ENCODE results near the gene KRTAP10-10. TPM values are rescaled to one million over a fixed set of nuclear protein-coding genes. Genes with fewer than 3 reads are reported as not detected.
A peak's percentile ranks its signal among the peaks of the same experiment; 100 is the strongest.

KRTAP10-10 gene
- total RNA-seq, 1 experiment from 2014 or later = not detected

DNA sequence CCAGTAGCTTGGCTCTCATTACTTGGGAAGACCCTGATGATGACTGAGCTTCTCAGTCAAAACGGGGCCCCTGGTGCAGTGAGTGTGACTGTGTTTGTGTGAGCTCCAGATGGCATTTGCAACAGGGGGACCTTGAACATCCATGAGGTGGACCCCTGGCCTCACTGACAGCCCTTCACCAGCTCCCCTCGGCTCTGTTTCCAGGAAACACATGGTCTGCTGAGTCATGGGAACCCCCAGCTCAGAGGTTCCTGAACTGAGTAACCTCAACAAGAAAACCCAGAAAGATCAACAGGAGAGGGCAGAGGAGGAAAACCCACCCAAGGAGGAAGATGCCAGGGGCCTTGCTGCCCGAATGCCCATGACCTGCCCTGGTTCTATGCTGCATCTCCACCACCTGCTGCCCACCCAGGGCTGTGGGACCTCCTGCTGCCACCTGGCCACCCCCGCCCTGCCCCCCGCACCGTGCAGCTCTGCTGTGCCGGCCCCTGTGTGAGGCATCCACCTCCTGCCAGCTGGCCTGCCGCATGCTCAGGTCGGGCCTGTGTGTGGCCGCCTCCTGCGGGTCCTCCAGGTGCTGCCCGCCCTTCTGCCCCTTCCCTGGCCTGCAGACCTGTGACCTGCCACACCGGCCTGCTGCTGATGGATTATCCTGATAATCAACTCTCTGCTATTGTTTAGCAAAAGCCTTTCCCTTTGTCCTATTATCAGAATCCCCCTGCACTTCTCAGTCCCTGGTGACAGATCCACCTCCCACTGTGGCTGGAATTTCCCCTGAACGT lies 49.0 kb downstream of the KRTAP10-10 start:
- peak; percentile 79 for DNase-seq
- H3K4me3 ChIP-seq (ENCODE audit: insufficient read depth, low read depth, low read length) = no peak overlapping the region
- no peaks in the 10 kb centered on the region for H3K36me3 ChIP-seq (replicated peaks; ENCODE audit: control insufficient read depth, insufficient read depth, low read length)
- no peaks in the 10 kb centered on the region for H3K27me3 ChIP-seq (ENCODE audit: control insufficient read depth, insufficient read depth, low read length)

- Histone ChIP-seq H3K36me3 (replicated peaks; ENCODE audit: control insufficient read depth, insufficient read depth, low read length) (no peaks in the 10 kb centered on the region), H3K4me3 (ENCODE audit: insufficient read depth, low read depth, low read length) (no peak overlapping the region), H3K27me3 (ENCODE audit: control insufficient read depth, insufficient read depth, low read length) (no peaks in the 10 kb centered on the region)
- peak; percentile 58 for DNase-seq
Observed at GRCh38 chr21:44686843-44687561, 49.8 kb downstream of the KRTAP10-10 start.

GRCh38 chr21:44687671-44688070 lies 50.5 kb downstream of the KRTAP10-10 start:
- Histone ChIP-seq H3K4me3 (ENCODE audit: insufficient read depth, low read depth, low read length) (no peak overlapping the region), H3K27me3 (ENCODE audit: control insufficient read depth, insufficient read depth, low read length) (no peaks in the 10 kb centered on the region), H3K36me3 (replicated peaks; ENCODE audit: control insufficient read depth, insufficient read depth, low read length) (no peaks in the 10 kb centered on the region)
- no peak for DNase-seq

Other genes starting within 250 kb of the KRTAP10-10 start
- 3.8 and 4.6 TPM in 2 replicates for gene LRRC3, start 181.8 kb upstream of the KRTAP10-10 start, total RNA-seq (2014; rRNA removed; shearing (Covaris generic))
- not detected in 2 replicates for gene KRTAP10-1, start 97.2 kb upstream of the KRTAP10-10 start, total RNA-seq (2014; rRNA removed; shearing (Covaris generic))
- not detected in 2 replicates for gene KRTAP10-2, start 85.9 kb upstream of the KRTAP10-10 start, total RNA-seq (2014; rRNA removed; shearing (Covaris generic))
- not detected in 2 replicates for gene KRTAP10-3, start 78.6 kb upstream of the KRTAP10-10 start, total RNA-seq (2014; rRNA removed; shearing (Covaris generic))
- gene KRTAP10-4, start 63.6 kb upstream of the KRTAP10-10 start, total RNA-seq (2014; rRNA removed; shearing (Covaris generic)) = not detected in 2 replicates
- not detected in 2 replicates for gene KRTAP10-5, start 56.8 kb upstream of the KRTAP10-10 start, total RNA-seq (2014; rRNA removed; shearing (Covaris generic))
- gene KRTAP10-6, start 44.9 kb upstream of the KRTAP10-10 start, total RNA-seq (2014; rRNA removed; shearing (Covaris generic)) = not detected in 2 replicates
- gene KRTAP10-7, start 36.8 kb upstream of the KRTAP10-10 start, total RNA-seq (2014; rRNA removed; shearing (Covaris generic)) = not detected in 2 replicates
- not detected in 2 replicates for gene KRTAP10-8, start 25.3 kb upstream of the KRTAP10-10 start, total RNA-seq (2014; rRNA removed; shearing (Covaris generic))
- not detected in 2 replicates for gene KRTAP10-9, start 10.3 kb upstream of the KRTAP10-10 start, total RNA-seq (2014; rRNA removed; shearing (Covaris generic))
- not detected in 2 replicates for gene KRTAP10-11, start 9.1 kb downstream of the KRTAP10-10 start, total RNA-seq (2014; rRNA removed; shearing (Covaris generic))
- not detected in 2 replicates for gene KRTAP12-4, start 17.3 kb downstream of the KRTAP10-10 start, total RNA-seq (2014; rRNA removed; shearing (Covaris generic))
- not detected in 2 replicates for gene KRTAP12-3, start 20.6 kb downstream of the KRTAP10-10 start, total RNA-seq (2014; rRNA removed; shearing (Covaris generic))
- gene KRTAP12-2, start 29.6 kb downstream of the KRTAP10-10 start, total RNA-seq (2014; rRNA removed; shearing (Covaris generic)) = not detected in 2 replicates
- 0.17 TPM in 1 of 2 replicates, not detected in the other for gene KRTAP12-1, start 44.8 kb downstream of the KRTAP10-10 start, total RNA-seq (2014; rRNA removed; shearing (Covaris generic))
- gene KRTAP10-12, start 59.8 kb downstream of the KRTAP10-10 start, total RNA-seq (2014; rRNA removed; shearing (Covaris generic)) = not detected in 2 replicates
- 1.0 and 1.8 TPM in 2 replicates for gene TSPEAR, start 74.2 kb downstream of the KRTAP10-10 start, total RNA-seq (2014; rRNA removed; shearing (Covaris generic))
- gene UBE2G2, start 164.5 kb downstream of the KRTAP10-10 start, total RNA-seq (2014; rRNA removed; shearing (Covaris generic)) = 66.4 and 76.8 TPM in 2 replicates
- 80.8 and 91.1 TPM in 2 replicates for gene SUMO3, start 180.7 kb downstream of the KRTAP10-10 start, total RNA-seq (2014; rRNA removed; shearing (Covaris generic))
- 117 and 134 TPM in 2 replicates for gene PTTG1IP, start 236.3 kb downstream of the KRTAP10-10 start, total RNA-seq (2014; rRNA removed; shearing (Covaris generic))